Osteocyte (in vitro differentiated cells): ENCODE results near the gene TRAPPC4. TPM values are rescaled to one million over a fixed set of nuclear protein-coding genes. Genes with fewer than 3 reads are reported as not detected.
"Not testable (repeated sequence)": the region's sequence is repeated elsewhere in the genome, so short reads cannot be mapped to it uniquely, and the experiment has no call there.

Experiments used
- DNase-seq: peaks from one replicate; pipeline ENCODE4 v3.0.0; 2021; ENCODE audit warnings: mixed read lengths; ENCODE audit not compliant: unreplicated experiment; ENCODE audit errors: extremely low spot score
- H3K27ac Mint-ChIP-seq: one replicate; pipeline ENCODE4 v1.8.0; 2021; ENCODE audit warnings: mild to moderate bottlenecking, mixed read lengths; ENCODE audit not compliant: unreplicated experiment
- H3K27me3 Mint-ChIP-seq: one replicate; pipeline ENCODE4 v1.8.0; 2021; ENCODE audit warnings: mixed read lengths; ENCODE audit not compliant: unreplicated experiment
- H3K36me3 Mint-ChIP-seq: one replicate; pipeline ENCODE4 v1.8.0; 2021; ENCODE audit warnings: mixed read lengths; ENCODE audit not compliant: unreplicated experiment
- H3K4me1 Mint-ChIP-seq: one replicate; pipeline ENCODE4 v1.8.0; 2021; ENCODE audit warnings: mixed read lengths; ENCODE audit not compliant: unreplicated experiment
- H3K4me3 Mint-ChIP-seq: one replicate; pipeline ENCODE4 v1.8.0; 2021; ENCODE audit warnings: mild to moderate bottlenecking, moderate library complexity, mixed read lengths; ENCODE audit not compliant: unreplicated experiment
- H3K9me3 Mint-ChIP-seq: one replicate; pipeline ENCODE4 v1.8.0; 2021; ENCODE audit warnings: mixed read lengths; ENCODE audit not compliant: unreplicated experiment
- long read RNA-seq: library from polyadenylated mRNA; unstranded; transcript quantifications from one replicate; pipeline ENCODE4 v2.0.0, GENCODE V29; 2021
- total RNA-seq: library from RNA; stranded (reverse); gene quantifications from 2 replicates; pipeline ENCODE4 v1.2.1, GENCODE V29; 2021
- TF ChIP-seq, protein P1 (sequence below): fragments of 200-600 bp; sonication (generic); IDR thresholded peaks from 2 replicates; pipeline ENCODE4 v1.5.0; 2021; ENCODE audit warnings: antibody characterized with exemption, mild to moderate bottlenecking, moderate library complexity

The TRAPPC4 gene, protein sequence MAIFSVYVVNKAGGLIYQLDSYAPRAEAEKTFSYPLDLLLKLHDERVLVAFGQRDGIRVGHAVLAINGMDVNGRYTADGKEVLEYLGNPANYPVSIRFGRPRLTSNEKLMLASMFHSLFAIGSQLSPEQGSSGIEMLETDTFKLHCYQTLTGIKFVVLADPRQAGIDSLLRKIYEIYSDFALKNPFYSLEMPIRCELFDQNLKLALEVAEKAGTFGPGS
- 71.4 and 75.3 TPM in 2 replicates for total RNA-seq
- long read RNA-seq, transcript TRAPPC4-214 (5 exons, 1,759 nt): major isoform, 82 of 86 reads
- long read RNA-seq, partial matches to known transcripts: 0 of 86 reads
- long read RNA-seq, other reads (novel, unspliced or antisense): 1 of 86 reads

DNA sequence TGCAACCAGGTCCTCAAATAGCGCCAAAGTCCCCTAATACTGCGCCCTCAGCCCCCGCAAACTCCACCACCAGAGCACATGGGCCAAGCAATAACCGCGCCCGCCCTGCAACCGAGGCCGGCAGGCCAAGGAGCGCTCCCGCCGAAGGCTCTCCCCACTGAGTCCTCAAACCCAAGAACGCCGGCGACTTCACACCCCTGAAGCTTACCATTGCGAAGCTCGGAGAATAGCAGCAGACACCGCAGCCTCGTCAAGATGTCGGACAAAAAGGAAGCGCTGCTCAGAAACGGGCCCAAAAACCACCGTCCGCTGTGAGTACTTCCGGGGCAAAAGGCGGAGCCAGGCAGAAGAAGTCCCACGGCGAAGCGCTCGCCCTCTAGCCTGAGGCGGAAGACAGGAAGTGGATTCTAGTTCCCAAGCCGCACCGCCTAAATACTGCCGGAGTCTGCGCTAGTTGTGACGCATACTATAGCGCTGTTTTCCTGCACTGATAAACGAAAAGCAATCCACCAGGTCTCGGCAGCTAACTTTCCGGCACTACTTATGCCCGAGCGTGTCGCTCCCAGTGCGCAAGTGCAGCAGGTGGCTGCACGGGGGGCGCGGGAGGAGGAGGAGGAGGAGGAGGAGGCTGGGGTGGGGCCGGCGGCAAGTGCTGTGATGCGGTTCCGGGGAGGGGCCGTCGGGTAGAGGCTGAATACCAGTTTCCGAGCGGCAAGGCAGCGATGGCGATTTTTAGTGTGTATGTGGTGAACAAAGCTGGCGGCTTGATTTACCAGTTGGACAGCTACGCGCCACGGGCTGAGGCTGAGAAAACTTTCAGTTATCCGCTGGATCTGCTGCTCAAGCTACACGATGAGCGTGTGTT lies at the start of gene TRAPPC4, which contains the start of gene RPS25:
Gene TRAPPC4, plus strand, starts transcription at position 693 of the 865 bp plus-strand sequence. Its CDS starts 30 bp downstream, at position 723.
Gene RPS25, minus strand, starts transcription at position 270 of the 865 bp plus-strand sequence. Its CDS starts 59 bp downstream, at position 211.
- Mint-ChIP-seq H3K36me3 (peaks cover 33% of the 10 kb centered on the region), H3K4me1 (peaks cover 31% of the 10 kb centered on the region), H3K27me3 (no peaks in the 10 kb centered on the region), H3K9me3 (no peaks in the 10 kb centered on the region), H3K4me3 (peak within 1 kb of the TSS; percentile 97), H3K27ac (peak within 1 kb of the TSS; percentile 99)
- TF ChIP-seq, protein P1, sequence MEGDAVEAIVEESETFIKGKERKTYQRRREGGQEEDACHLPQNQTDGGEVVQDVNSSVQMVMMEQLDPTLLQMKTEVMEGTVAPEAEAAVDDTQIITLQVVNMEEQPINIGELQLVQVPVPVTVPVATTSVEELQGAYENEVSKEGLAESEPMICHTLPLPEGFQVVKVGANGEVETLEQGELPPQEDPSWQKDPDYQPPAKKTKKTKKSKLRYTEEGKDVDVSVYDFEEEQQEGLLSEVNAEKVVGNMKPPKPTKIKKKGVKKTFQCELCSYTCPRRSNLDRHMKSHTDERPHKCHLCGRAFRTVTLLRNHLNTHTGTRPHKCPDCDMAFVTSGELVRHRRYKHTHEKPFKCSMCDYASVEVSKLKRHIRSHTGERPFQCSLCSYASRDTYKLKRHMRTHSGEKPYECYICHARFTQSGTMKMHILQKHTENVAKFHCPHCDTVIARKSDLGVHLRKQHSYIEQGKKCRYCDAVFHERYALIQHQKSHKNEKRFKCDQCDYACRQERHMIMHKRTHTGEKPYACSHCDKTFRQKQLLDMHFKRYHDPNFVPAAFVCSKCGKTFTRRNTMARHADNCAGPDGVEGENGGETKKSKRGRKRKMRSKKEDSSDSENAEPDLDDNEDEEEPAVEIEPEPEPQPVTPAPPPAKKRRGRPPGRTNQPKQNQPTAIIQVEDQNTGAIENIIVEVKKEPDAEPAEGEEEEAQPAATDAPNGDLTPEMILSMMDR: no peak
- peak; percentile 97 for DNase-seq

DNA sequence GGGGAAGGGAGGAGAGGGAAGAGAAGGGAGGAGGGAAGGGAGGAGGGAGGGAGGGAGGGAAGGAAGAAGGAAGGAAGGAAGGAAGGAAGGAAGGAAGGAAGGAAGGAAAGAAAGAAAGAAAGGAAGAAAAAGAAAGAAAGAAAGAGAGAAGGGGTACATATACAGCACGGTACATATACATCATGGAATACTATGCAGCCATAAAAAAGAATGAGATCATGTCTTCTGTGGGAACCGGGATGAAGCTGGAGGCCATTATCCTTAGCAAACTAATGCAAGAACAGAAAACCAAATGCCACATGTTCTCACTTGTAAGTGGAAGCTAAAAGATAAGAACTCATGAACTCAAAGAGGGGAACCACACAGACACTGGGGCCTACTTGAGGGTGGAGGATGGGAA lies 49.1 kb upstream of the TRAPPC4 start:
- H3K9me3 Mint-ChIP-seq, H3K4me3 Mint-ChIP-seq, DNase-seq, H3K27ac Mint-ChIP-seq, H3K4me1 Mint-ChIP-seq, H3K36me3 Mint-ChIP-seq: not testable (repeated sequence)
- peaks cover 22% of the 10 kb centered on the region for H3K27me3 Mint-ChIP-seq

DNA sequence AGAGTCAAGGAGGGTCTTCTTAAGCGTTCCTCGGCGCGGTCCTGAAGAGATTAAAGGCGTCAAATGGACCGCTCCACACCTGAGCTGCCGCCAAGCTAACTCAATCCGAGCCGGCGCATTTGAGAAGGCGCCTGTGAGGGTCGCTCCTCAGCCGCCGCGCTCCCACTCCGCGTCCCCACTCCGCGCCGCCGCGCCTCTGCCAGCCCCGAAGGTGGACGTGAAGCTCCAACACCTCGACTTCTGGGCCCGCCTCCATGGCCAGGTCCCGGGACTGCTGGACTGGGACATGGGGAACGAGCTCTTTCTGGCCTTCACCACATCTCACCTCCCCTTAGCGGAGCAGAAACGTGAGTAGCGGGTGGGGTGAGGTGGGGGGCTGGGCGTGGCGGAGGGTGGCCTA lies 46.9 kb upstream of the TRAPPC4 start, which contains the start of gene FOXR1:
Gene FOXR1, plus strand, starts transcription at position 116 of the 400 bp plus-strand sequence. Its CDS starts 171 bp downstream, at position 287.
- no peaks in the 10 kb centered on the region for H3K9me3 Mint-ChIP-seq
- no peaks in the 10 kb centered on the region for H3K36me3 Mint-ChIP-seq
- TF ChIP-seq, protein P1: no peak
- H3K4me1 Mint-ChIP-seq: no peaks in the 10 kb centered on the region
- H3K27me3 Mint-ChIP-seq: peaks cover 38% of the 10 kb centered on the region
- no peak for DNase-seq
- no peak within 1 kb of the TSS for H3K4me3 Mint-ChIP-seq
- H3K27ac Mint-ChIP-seq: no peak within 1 kb of the TSS

DNA sequence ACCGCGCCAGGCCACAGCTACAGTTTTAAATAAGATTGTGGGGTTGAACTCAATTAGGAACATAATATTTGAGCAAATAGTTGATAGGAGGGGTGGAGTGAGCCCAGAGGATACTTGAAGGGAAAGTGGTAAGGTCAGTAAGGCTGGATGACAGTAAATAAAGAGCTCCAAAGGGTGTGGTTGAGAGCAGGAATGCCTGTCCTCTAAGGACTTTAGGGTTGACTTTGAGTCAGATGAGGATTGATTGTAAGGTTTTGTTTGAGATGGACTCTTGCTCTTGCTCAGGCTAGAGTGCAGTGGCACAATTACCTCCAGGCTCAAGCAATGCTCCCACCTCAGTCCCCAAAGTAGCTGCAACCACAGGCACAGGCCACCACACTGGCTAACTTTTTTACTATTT lies 44.6 kb upstream of the TRAPPC4 start:
- DNase-seq: no peak
- no peaks in the 10 kb centered on the region for H3K4me1 Mint-ChIP-seq
- H3K27me3 Mint-ChIP-seq: peaks cover 36% of the 10 kb centered on the region
- no peaks in the 10 kb centered on the region for H3K9me3 Mint-ChIP-seq
- no peak overlapping the region for H3K27ac Mint-ChIP-seq
- H3K36me3 Mint-ChIP-seq: no peaks in the 10 kb centered on the region
- TF ChIP-seq, protein P1: no peak
- H3K4me3 Mint-ChIP-seq: no peak overlapping the region

DNA sequence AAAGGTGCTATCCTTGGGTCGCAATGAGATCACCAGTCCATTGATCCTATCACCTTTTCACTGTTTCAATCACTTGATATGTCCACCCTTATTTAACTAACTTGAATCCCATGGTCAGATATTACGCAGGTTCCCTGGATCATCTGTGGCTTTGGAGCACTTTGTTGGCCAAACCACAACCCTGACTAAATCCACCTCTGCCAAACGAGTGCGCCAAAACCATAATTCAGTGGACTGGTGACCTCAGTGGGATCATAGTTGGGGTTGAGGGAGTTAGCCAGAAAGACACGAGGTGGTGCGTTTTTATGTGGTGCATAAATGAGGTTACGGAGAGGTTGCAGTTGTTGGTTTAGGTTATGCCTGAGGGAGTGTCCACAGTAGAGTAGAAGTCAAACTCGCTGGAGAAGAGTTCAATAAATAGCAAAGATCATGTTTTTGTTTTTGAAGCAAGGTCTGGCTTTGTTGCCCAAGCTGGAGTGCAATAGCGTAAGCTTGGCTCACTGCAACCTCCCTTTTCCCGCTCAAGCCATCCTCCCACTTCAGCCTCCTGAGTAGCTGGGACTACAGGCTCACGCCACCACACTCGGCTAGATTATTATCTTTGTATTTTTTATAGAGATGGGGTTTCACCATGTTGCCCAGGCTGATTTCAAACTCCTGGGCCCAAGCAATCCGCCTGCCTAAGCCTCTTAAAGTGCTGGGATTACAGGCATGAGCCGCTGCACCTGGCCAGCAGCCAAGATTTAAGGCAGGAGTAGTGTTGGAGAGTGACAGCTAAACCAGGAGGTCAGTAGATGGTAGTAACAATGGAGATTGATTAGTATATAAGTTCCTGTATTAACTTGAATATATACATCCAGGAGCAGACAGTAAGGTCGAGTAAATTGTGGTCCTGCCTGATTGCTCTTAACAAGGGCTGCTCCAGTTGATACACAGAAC lies 42.5 kb upstream of the TRAPPC4 start:
- no peak for DNase-seq
- TF ChIP-seq, protein P1: no peak
- Mint-ChIP-seq H3K27me3 (peaks cover 34% of the 10 kb centered on the region), H3K36me3 (no peaks in the 10 kb centered on the region), H3K9me3 (no peaks in the 10 kb centered on the region), H3K4me1 (no peaks in the 10 kb centered on the region), H3K4me3 (no peak overlapping the region), H3K27ac (no peak overlapping the region)
